Measurements from ENCODE around the gene MOBP. TPM values are rescaled to one million over a fixed set of nuclear protein-coding genes. Genes with fewer than 3 reads are reported as not detected.

MOBP gene
- total and polyA plus RNA-seq, 9 of the 15 experiments (the other 6 are each of a cell fraction or from before 2014, with no cell fraction given) = 0.09 to 0.33 (median 0.11) TPM; not detected in 4

GRCh38 chr3:39491014-39491413 lies 23.5 kb downstream of the MOBP start:
- 8% methylated on average over 3 of the region's 3 CpGs for WGBS (ENCODE audit: insufficient coverage, low coverage, missing lambda C conversion rate)

More at GRCh38 chr3:39491014-39491413, 23.5 kb downstream of the MOBP start:
- H3K9ac ChIP-seq (ENCODE audit: insufficient read depth in 1 of 2, low read depth in 2 of 2, low read length in 2 of 2) = no peak overlapping the region
- H3K4me1 ChIP-seq (replicated peaks in 1 of 2; ENCODE audit: control insufficient read depth in 2 of 2, insufficient read depth in 2 of 2, low read length in 2 of 2) = no peaks in the 10 kb centered on the region
- H3K9me1 ChIP-seq (ENCODE audit: control insufficient read depth, insufficient read depth, low read length) = no peaks in the 10 kb centered on the region
- no peak overlapping the region for H3K4me3 ChIP-seq
- POLR2A ChIA-PET = interaction anchor here (0.7 kb wide), 1 partner anchor 1855 kb away, joined by 3 read pairs; no protein-coding TSS in a partner anchor
- in situ Hi-C loops (cut with MboI) (no loop called here), intact Hi-C loops (cut with micrococcal nuclease) (no loop called here)
- CTCF ChIA-PET (ENCODE audit: low intra/inter-chr PET ratio) = no interaction called here
- H3K79me2 ChIP-seq (ENCODE audit: control insufficient read depth, insufficient read depth, low read length) = no peaks in the 10 kb centered on the region
- BruUV-seq (replicated peaks) = no TSS peak
- FAIRE-seq (no peak), ATAC-seq (no peak), DNase-seq (ENCODE audit: extremely low read depth in 1 of 4, low spot score in 3 of 4) (no peak)
- H3K9me3 ChIP-seq (replicated peaks; ENCODE audit: control insufficient read depth, insufficient read depth, low read depth, low read length) = no peaks in the 10 kb centered on the region
- no peak overlapping the region for H3K4me2 ChIP-seq (ENCODE audit: insufficient read depth, low read length)
- H3K27ac ChIP-seq (ENCODE audit: extremely low read depth, low read depth, low read length) = no peak overlapping the region
- H2AFZ ChIP-seq (ENCODE audit: low read depth, low read length) = no peak overlapping the region
- no peaks in the 10 kb centered on the region for H4K20me1 ChIP-seq (replicated peaks; ENCODE audit: control insufficient read depth, insufficient read depth, low read length)
- TF ChIP-seq ELK3 (CRISPR knock-in tag; IDR thresholded peaks at IDR 0.05) = no peak
- peak; percentile 36; the same call in 1 of the 2 replicates for TF ChIP-seq CREM (IDR thresholded peaks at IDR 0.05; ENCODE audit: low read depth)
- no peak for TF ChIP-seq TFAM (CRISPR knock-in tag; conservative IDR thresholded peaks at IDR 0.05)
- TF ChIP-seq EWSR1 (IDR thresholded peaks at IDR 0.05; ENCODE audit: borderline replicate concordance, low read depth, partially characterized antibody) = no peak
- 0 out of 2 replicates have a peak, but pooled peaks have one; percentile 28 for TF ChIP-seq CREB1 (IDR thresholded peaks at IDR 0.05)
- TF ChIP-seq CREB1 (CRISPR knock-in tag; IDR thresholded peaks at IDR 0.05) = no peak
- TF ChIP-seq ATF3 (IDR thresholded peaks at IDR 0.05) = peak; percentile 65
- TF ChIP-seq ATF3 (CRISPR knock-in tag; conservative IDR thresholded peaks at IDR 0.05) = no peak
- no peak for TF ChIP-seq ATF1 (CRISPR knock-in tag; IDR thresholded peaks at IDR 0.05)
- peak; percentile 41; the same call in 1 of the 2 replicates for TF ChIP-seq ATF1 (tag; IDR thresholded peaks at IDR 0.05)
- TF ChIP-seq THAP12 (CRISPR knock-in tag; IDR thresholded peaks at IDR 0.05) = no peak
- no peak for TF ChIP-seq POLR2H (tag; IDR thresholded peaks at IDR 0.05; ENCODE audit: low read depth)
- no peaks in the 10 kb centered on the region for H3K36me3 ChIP-seq (ENCODE audit: control insufficient read depth, insufficient read depth, low read length)
- no peaks in the 10 kb centered on the region for H3K27me3 ChIP-seq (ENCODE audit: control insufficient read depth in 2 of 2, insufficient read depth in 2 of 2, low read length in 2 of 2)

All from K562 (cell line).